Measurements from ENCODE around the gene CALCOCO1. TPM values are rescaled to one million over a fixed set of nuclear protein-coding genes. Genes with fewer than 3 reads are reported as not detected.

CALCOCO1 gene
- total and polyA plus RNA-seq, 10 of the 15 experiments (the other 5 are each of a cell fraction or from before 2014, with no cell fraction given) = 2.8 to 55.9 (median 13.7) TPM

- RAD21 ChIA-PET (ENCODE audit: unreplicated experiment) = interaction anchor here (0.6 to 3.7 kb wide), 3 partner anchors 10 to 441 kb away, joined by 3 to 129 read pairs (median 3); no protein-coding TSS in a partner anchor
- H3K4me2 ChIP-seq (ENCODE audit: control insufficient read depth, insufficient read depth) = peak overlapping the region; percentile 94; the same call in 1 of the 2 replicates
Measured at GRCh38 chr12:53755451-53755891, 28.2 kb upstream of the CALCOCO1 start.

More at GRCh38 chr12:53755451-53755891, 28.2 kb upstream of the CALCOCO1 start:
- BruUV-seq (replicated peaks) = no TSS peak
- H3K9me3 ChIP-seq (replicated peaks; ENCODE audit: control insufficient read depth, insufficient read depth, low read length) = no peaks in the 10 kb centered on the region
- H2AFZ ChIP-seq (ENCODE audit: control insufficient read depth, low read depth, low read length) = no peak overlapping the region
- TF ChIP-seq NR2C1 (IDR thresholded peaks at IDR 0.05) (no peak), CTCF (IDR thresholded peaks at IDR 0.05 in 2 of 3, conservative IDR thresholded peaks at IDR 0.05 in 1 of 3; ENCODE audit: control insufficient read depth in 2 of 3, extremely low read depth in 1 of 3, insufficient read depth in 1 of 3, low read depth in 3 of 3, low read length in 3 of 3) (peak; percentile 25 to 39 (median 39); a peak in 4 of 6 replicates), NBN (IDR thresholded peaks at IDR 0.05) (0 out of 2 replicates have a peak, but pooled peaks have one; percentile 20)
- no peaks in the 10 kb centered on the region for H4K20me1 ChIP-seq (ENCODE audit: control insufficient read depth, insufficient read depth)
- no peak for FAIRE-seq
- ChIA-PET POLR2A (interaction anchor here (0.7 to 3.3 kb wide), 4 partner anchors 9 to 47 kb away, joined by 3 to 23 read pairs (median 6); no protein-coding TSS in a partner anchor), CTCF (interaction anchor here (0.6 to 11.1 kb wide), 10 partner anchors 10 to 459 kb away, joined by 3 to 443 read pairs (median 19); partner anchors contain the start of genes ATP5MC2 and CALCOCO1), SMC1A (ENCODE audit: uncharacterized antibody, unreplicated experiment) (interaction anchor here (0.8 to 4.1 kb wide), 7 partner anchors 10 to 217 kb away, joined by 3 to 156 read pairs (median 16); partner anchors contain the start of genes ATP5MC2 and CALCOCO1)
- no peaks in the 10 kb centered on the region for H3K36me3 ChIP-seq (ENCODE audit: control insufficient read depth in 2 of 2, insufficient read depth in 2 of 2, low read length in 1 of 2)
- intact Hi-C loops (cut with micrococcal nuclease; ENCODE audit: unreplicated experiment) = loop anchor here (10.0 kb wide), 1 partner anchor 449 kb away; no protein-coding TSS in a partner anchor
- DNase-seq (ENCODE audit: low read depth, low spot score) = no peak
- ATAC-seq = no peak
- H3K9ac ChIP-seq (ENCODE audit: control insufficient read depth, insufficient read depth, low read length) = no peak overlapping the region
- peak overlapping the region; percentile 54; the same call in 1 of the 2 replicates for H3K4me3 ChIP-seq
- no peak overlapping the region for H3K27ac ChIP-seq (ENCODE audit: control insufficient read depth, insufficient read depth)
- no peaks in the 10 kb centered on the region for H3K79me2 ChIP-seq (ENCODE audit: control insufficient read depth, insufficient read depth, low read length)
- 68% methylated on average over 4 of the region's 4 CpGs for WGBS (ENCODE audit: insufficient coverage, insufficient replicate concordance, low lambda C conversion rate, missing lambda C conversion rate)
- H3K27me3 ChIP-seq (replicated peaks in 1 of 2; ENCODE audit: control insufficient read depth in 2 of 2, insufficient read depth in 2 of 2, low read length in 1 of 2) = no peaks in the 10 kb centered on the region
- peaks cover 63% of the 10 kb centered on the region for H3K4me1 ChIP-seq (ENCODE audit: control insufficient read depth, insufficient read depth, low read length)
- in situ Hi-C loops (cut with MboI) = no loop called here

Measured in GM12878 (cell line).